ENCODE data around the gene CDYL. TPM values are rescaled to one million over a fixed set of nuclear protein-coding genes. Genes with fewer than 3 reads are reported as not detected.

The CDYL gene
- total RNA-seq, 1 experiment from 2014 or later, result 32.0 TPM

- no peak for DNase-seq (ENCODE audit: low spot score)
These were observed 188.7 kb downstream of the CDYL start for GRCh38 chr6:4964675-4965561.

DNA sequence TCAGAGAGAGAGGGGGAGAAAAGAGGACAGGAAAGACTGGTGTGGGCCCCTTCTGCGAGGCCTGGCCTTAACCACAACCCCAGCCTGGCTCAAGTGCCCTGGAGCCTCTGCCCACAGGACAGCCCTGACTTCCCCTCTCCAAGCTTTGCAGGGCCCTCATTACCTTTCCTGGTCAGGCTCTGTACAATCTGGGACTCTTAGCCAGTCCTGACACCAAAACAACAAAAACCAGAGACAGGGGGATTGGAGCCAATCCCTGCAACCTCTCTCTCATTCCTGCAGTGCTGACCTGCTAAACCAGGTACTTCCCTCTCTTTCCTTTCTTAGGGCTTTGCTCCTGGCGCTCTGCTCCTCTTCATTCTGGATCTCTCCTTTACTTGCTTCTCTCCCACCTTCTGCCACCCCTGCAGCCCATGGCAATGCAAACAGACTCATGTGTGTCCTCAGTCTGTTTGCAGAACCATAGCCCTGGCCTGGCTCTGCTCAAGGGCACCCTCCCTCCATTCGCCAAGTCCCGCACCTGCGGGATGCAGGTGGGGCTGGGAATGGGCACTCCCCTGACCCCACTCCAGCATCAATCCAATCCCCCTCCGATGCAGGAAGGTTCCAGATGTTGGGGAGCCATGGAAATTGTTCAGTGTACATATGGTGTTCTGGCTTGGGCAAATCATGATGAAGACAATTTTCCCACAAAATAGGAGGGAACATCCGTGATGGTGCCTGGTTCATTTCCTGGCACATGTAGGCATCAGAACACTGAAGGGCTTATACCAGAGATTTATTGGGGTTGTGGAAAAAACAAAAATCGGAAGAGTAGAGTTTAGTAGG lies 189.6 kb downstream of the CDYL start:
- no peak for DNase-seq (ENCODE audit: low spot score)

DNA sequence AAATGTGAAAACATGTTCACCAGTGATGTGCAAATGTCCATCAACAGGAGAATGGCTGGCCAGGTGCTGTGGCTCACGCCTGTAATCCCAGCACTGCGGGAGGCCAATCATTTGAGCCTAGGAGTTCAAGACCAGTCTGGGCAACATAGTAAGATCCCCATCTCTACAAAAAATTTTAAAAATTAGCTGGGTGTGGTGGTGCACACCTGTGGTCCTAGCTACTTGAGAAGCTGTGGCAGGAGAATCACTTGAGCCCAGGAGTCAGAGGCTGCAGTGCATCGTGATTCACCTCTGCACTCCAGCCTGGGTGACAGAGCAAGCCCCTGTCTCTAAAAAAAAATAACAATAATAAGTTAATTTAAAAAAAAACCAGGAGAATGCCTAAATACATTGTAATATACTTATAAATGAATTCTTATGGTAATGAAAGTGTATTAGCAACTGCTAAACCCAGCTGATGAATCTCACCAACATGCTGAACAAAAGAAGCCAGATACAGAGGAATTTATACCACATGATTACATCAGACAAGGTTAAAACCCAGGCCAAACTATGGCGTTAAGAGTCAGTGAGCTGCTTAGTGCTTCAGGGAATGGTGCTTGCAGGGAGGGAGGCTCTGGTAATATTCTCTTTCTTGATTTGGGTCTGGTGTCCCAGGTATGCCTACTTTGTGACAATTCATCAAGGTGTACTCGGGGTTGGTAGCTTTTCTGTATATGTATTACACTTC lies 191.3 kb downstream of the CDYL start:
- no peak for DNase-seq (ENCODE audit: low spot score)

DNA sequence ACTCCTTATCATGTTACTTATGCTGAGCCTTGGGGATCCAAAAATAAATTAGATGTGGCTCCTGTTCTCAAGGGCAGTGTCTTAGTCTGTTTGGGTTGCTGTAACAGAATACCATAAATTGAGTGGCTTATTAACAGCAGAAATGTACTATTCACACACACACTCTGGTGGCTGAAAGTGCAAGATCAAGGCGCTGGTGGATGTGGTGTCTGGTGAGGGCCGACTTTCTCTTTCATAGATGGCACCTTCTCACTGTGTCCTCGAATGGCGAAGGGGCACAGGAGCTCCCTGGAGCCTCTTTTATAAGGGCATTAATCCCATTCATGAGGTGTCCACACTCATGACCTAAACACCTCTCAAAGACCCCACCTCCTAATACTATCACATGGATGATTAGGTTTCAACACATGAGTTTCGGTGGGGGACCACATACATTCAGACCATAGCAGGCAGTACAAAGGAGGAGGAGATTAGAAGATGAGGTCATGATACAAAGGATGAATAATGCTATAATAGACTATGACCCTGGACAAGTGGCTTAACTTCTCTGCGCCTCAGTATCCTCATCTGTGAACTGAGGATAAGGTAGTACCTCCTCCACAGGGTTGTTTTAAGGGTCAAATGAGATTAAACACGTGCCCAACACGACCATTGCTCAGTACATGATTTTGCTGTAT lies 193.5 kb downstream of the CDYL start:
- DNase-seq (ENCODE audit: low spot score), result no peak

DNA sequence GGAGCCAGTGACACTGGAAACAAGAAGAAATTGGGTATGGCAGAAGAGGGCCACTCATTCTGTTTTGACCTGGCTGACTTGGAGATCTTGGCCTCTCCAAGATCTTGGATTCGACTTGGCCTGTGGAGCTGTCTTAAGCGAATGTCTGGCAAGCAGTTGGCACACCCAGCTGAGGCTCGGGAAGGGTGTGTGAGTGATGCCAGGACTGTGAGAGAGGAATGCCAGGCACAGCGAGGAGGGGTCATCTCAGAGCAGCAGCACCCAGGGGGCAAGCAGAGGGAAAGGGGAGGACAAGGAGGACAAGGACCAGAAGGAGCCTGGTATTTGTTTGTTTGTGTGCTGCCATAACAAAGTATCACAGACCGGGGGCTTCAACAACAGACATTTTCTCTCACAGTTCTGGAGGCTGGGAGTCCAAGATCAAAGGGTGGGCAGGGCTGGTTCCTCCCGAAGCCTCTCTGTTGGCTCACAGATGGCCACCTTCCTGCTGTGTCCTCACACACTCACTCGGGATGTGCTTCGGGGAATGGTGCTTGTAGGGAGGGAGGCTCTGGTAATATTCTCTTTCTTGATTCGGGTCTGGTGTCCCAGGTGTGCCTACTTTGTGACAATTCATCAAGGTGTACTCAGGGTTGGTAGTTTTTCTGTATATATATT lies 194.7 kb downstream of the CDYL start:
- DNase-seq (ENCODE audit: low spot score), result no peak

- no peak for DNase-seq (ENCODE audit: low spot score)
These were observed 195.6 kb downstream of the CDYL start for GRCh38 chr6:4971851-4972250.

GRCh38 chr6:4972438-4972837 lies 196.2 kb downstream of the CDYL start:
- DNase-seq (ENCODE audit: low spot score), result no peak

- no peak for DNase-seq (ENCODE audit: low spot score)
These were observed 197.2 kb downstream of the CDYL start for GRCh38 chr6:4973415-4973814.

DNA sequence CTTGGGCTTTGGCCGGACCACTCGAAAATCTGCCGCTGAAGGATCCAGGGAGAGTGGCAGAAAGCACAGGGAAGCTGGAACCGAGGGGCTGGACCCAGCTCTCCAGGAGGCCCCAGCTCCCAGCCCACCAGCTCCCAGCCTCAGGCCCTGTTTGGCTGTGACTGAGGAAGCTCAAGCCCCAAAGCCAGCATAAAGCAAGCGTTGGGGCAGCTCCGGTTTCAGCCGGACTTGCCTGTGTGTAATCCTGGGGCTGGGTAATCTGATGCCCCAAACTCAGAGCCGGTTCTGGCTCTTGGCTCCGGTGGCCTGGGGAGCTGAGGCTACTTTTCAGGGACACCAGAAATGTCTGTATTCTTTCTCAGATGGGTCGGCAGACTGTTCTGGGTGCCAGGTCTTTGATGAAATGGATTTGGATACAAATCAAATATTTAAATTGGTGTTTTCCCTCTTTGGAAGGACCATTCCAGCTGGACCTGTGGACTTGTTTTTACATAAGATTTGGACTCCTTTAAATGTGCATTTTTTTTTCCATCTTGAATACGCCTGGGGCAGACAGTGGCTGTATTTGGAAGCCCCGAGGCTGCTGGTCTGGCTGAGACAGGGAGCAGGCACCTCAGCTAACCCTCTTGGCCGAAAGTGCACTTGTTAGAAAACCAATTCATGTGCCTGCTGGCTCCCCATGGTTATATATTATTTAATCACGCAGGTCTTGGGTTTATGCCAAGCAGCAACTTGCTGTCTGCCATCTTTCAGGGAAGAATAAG lies 198.0 kb downstream of the CDYL start:
- DNase-seq (ENCODE audit: low spot score), result no peak

DNA sequence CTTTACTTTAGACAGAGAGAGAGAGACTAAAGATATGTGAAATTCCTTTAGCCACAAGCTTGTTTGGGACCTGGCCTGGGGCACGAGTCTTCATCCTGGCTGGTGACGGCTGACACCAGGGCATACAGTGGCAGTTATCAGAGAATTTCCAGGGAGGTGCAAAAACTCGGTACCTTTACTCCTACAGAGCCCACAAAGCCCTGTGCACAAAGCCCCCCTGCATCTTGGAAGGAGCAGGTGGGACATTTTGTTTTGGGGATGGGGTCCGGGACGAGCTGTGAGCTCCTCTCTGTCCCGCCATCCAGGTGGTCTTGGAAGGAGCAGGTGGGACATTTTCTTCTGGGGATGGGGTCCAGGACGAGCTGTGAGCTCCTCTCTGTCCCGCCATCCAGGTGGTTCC lies 198.8 kb downstream of the CDYL start:
- DNase-seq (ENCODE audit: low spot score), result no peak

DNA sequence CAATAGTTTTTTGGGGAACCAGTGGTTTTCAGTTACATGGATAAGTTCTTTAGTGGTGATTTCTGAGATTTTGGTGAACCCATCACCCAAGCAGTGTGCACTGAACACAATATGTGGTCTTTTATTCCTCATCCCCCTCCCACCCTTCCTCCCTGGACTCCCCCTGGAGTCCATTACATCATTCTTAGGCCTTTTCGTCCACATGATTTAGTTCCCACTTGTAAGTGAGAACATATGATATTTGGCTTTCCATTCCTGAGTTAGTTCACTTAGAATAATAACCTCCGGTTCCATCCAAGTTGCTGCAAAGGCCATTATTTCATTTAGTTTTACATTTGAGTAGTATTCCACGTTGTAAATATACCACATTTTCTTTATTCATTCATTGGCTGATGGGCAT lies 199.3 kb downstream of the CDYL start:
- no peak for DNase-seq (ENCODE audit: low spot score)

GRCh38 chr6:4977468-4977867 lies 201.3 kb downstream of the CDYL start:
- DNase-seq (ENCODE audit: low spot score), result no peak

DNA sequence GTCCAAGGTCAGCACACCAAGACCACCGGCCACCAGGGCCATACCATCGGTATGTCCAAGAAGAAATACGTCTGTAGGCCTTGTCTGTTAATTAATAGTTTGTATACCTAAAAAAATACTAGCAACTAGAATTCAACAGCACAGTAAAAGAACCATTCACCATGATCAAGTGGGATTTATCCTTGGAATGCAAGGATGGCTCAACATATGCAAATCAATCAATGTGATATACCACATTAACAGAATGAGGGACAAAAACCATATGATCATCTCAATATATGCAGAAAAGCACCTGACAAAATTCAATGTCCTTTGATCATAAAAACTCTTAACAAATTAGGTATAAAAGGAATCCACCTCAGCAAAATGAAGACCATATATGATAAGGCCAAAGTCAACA lies 203.2 kb downstream of the CDYL start:
- DNase-seq (ENCODE audit: low spot score), result no peak

DNA sequence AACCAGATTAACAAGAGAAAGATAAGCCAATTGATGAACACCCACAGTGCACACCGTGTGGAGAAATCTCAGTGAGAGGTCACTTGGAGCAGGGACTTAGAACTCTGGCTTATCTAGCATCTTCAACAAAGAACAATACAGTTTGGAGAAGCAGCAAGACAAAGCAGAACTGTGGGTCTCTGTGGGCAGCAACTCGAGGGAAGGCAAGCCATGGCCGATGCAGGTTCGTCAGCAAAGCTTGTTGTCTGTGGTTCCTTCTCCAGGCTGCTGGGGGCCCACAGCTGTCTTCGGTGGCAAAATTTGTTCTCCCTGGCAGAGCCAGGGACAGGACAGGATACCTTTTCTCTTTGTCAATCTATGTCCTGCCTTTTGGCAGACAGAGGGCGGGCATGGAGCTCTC lies 205.6 kb downstream of the CDYL start:
- DNase-seq (ENCODE audit: low spot score), result no peak

GRCh38 chr6:4983322-4983721 lies 207.1 kb downstream of the CDYL start:
- DNase-seq (ENCODE audit: low spot score), result no peak

- DNase-seq (ENCODE audit: low spot score), result no peak
These were observed 210.8 kb downstream of the CDYL start for GRCh38 chr6:4986999-4987398.

- DNase-seq (ENCODE audit: low spot score), result no peak
These were observed 211.2 kb downstream of the CDYL start for GRCh38 chr6:4987432-4987831.

DNA sequence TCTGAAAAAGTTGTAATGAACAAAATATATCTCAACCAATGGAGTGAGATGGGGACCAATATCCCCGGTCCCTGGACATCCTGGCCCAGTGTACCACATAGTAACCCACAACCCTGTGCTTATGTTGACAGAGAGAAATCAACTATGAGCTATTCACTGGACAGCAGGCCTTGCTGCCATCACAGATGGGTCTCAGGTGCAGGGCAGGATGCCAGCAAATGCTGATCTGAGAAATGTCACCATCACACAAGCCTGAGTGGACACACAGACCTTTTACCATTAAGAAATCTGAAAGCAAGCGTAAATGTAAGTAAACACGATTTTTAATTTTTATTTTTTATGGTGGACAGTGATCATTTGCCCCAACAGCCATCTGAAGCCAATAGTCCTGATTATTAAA lies 218.5 kb downstream of the CDYL start:
- no peak for DNase-seq (ENCODE audit: low spot score)

- DNase-seq (ENCODE audit: low spot score), result no peak
These were observed 221.7 kb downstream of the CDYL start for GRCh38 chr6:4997862-4998261.

- DNase-seq (ENCODE audit: low spot score), result no peak
These were observed 223.4 kb downstream of the CDYL start for GRCh38 chr6:4999586-4999985.
